Sigmoid colon (tissue), 7 donors: ENCODE measurements around the gene DGKD. TPM values are rescaled to one million over a fixed set of nuclear protein-coding genes. Genes with fewer than 3 reads are reported as not detected.

Experiments used
- DNase-seq: peaks from one replicate; pipeline ENCODE4 v3.0.0-alpha.2; 2019
- H3K27ac ChIP-seq, 4 donors: fragments of 200-600 bp; sonication (generic); one replicate each; pipeline ENCODE4 v1.5.1; 2016 to 2019; ENCODE audit warnings: mild to moderate bottlenecking in 1 of 4
- H3K27me3 ChIP-seq, 3 donors: fragments of 200-600 bp; sonication (generic); one replicate each; pipeline ENCODE4 v1.5.1; 2019; ENCODE audit warnings: mild to moderate bottlenecking in 1 of 3
- H3K36me3 ChIP-seq, 4 donors: fragments of 200-600 bp; sonication (generic); one replicate each; pipeline ENCODE4 v1.5.1; 2016 to 2019
- H3K4me1 ChIP-seq, 4 donors: fragments of 200-600 bp; sonication (generic); one replicate each; pipeline ENCODE4 v1.5.1; 2017 to 2019
- H3K4me3 ChIP-seq, 4 donors: fragments of 200-600 bp; sonication (generic); one replicate each; pipeline ENCODE4 v1.5.1; 2017 to 2019; ENCODE audit warnings: mild to moderate bottlenecking in 2 of 4, moderate library complexity in 1 of 4
- H3K9me3 ChIP-seq, 4 donors: fragments of 200-600 bp in 3 of 4; sonication (generic) in 3 of 4; one replicate each; pipeline versions ENCODE4 v1.5.1 to v1.6.1; 2013 to 2019
- EP300 ChIP-seq, 4 donors: sonication (generic); formaldehyde crosslinking; IDR thresholded peaks; one replicate each; pipeline ENCODE4 v1.6.1; 2017; ENCODE audit warnings: antibody characterized with exemption in 4 of 4
- POLR2A ChIP-seq, 2 donors: fragments of 450-650 bp; IDR thresholded peaks; one replicate each; pipeline ENCODE4 v1.6.1; 2016; ENCODE audit warnings: antibody characterized with exemption in 2 of 2, mild to moderate bottlenecking in 2 of 2, moderate library complexity in 2 of 2
- POLR2AphosphoS5 ChIP-seq, 4 donors: sonication (generic); formaldehyde crosslinking; IDR thresholded peaks; one replicate each; pipeline ENCODE4 v1.6.1; 2017; ENCODE audit warnings: antibody characterized with exemption in 4 of 4
- WGBS, 2 donors: extraction: QIAGEN DNeasy Blood & Tissue Kit; methylation state at CpG; one replicate each; pipeline ENCODE4 v1.1.7; 2013; 5-methylcytosine and 5-hydroxymethylcytosine counted together
- intact Hi-C: fragments of 100-400 bp; cut with DNase I; formaldehyde crosslinking; loops from one replicate; pipeline ENCODE4 v1.15.1; 2023
- polyA plus RNA-seq, 3 donors: library from polyadenylated mRNA; stranded (reverse); fragments of 200-250 nt; gene quantifications; one replicate each; pipeline ENCODE4 v1.2.3, GENCODE V29; 2013
- total RNA-seq, 4 donors: library from RNA; depleted of rRNA; stranded (reverse); fragments of >200 nt; gene quantifications; one replicate each; pipeline ENCODE4 v1.1.0, GENCODE V29; 2016
- TF ChIP-seq, protein P1 (sequence below), 4 experiments: fragments of 450-650 bp in 3 of 4; fragments of 200-600 bp in 1 of 4; IDR thresholded peaks; one replicate each; pipeline ENCODE4 v1.5.1; 2016 to 2019; ENCODE audit warnings: antibody characterized with exemption in 4 of 4, mild to moderate bottlenecking in 3 of 4, moderate library complexity in 2 of 4
- donor health status: healthy with polysubstance abuse.
- donor health status: Bipolar disorder and iron deficiency.
- donor health status: healthy.

DGKD gene
- total and polyA plus RNA-seq, 7 donors = 10.7 to 67.0 (median 19.7) TPM

- H3K4me1 ChIP-seq = no peaks in the 10 kb centered on the region
- peaks cover 0 to 2% (median 0%) of the 10 kb centered on the region in 4 donors for H3K9me3 ChIP-seq
- intact Hi-C loops = no loop called here
- no peaks in the 10 kb centered on the region for H3K27me3 ChIP-seq
- TF ChIP-seq, protein P1, sequence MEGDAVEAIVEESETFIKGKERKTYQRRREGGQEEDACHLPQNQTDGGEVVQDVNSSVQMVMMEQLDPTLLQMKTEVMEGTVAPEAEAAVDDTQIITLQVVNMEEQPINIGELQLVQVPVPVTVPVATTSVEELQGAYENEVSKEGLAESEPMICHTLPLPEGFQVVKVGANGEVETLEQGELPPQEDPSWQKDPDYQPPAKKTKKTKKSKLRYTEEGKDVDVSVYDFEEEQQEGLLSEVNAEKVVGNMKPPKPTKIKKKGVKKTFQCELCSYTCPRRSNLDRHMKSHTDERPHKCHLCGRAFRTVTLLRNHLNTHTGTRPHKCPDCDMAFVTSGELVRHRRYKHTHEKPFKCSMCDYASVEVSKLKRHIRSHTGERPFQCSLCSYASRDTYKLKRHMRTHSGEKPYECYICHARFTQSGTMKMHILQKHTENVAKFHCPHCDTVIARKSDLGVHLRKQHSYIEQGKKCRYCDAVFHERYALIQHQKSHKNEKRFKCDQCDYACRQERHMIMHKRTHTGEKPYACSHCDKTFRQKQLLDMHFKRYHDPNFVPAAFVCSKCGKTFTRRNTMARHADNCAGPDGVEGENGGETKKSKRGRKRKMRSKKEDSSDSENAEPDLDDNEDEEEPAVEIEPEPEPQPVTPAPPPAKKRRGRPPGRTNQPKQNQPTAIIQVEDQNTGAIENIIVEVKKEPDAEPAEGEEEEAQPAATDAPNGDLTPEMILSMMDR (IDR thresholded peaks at IDR 0.05) = no peak
- TF ChIP-seq EP300 (IDR thresholded peaks at IDR 0.05) (no peak), POLR2A (IDR thresholded peaks at IDR 0.05) (no peak), POLR2AphosphoS5 (IDR thresholded peaks at IDR 0.05) (no peak)
- DNase-seq = no peak
- no peaks in the 10 kb centered on the region for H3K36me3 ChIP-seq
- no peak overlapping the region for H3K4me3 ChIP-seq
- WGBS, 2 donors = 31 to 65% methylated on average over 6 of the region's 6 CpGs
- no peak overlapping the region for H3K27ac ChIP-seq
Measured at GRCh38 chr2:233321166-233321565, 33.1 kb upstream of the DGKD start.

GRCh38 chr2:233323851-233324250 lies 30.4 kb upstream of the DGKD start:
- Histone ChIP-seq H3K4me3 (no peak overlapping the region), H3K27ac (no peak overlapping the region), H3K27me3 (no peaks in the 10 kb centered on the region), H3K9me3 (no peaks in the 10 kb centered on the region), H3K4me1 (no peaks in the 10 kb centered on the region), H3K36me3 (no peaks in the 10 kb centered on the region)
- intact Hi-C loops = no loop called here
- TF ChIP-seq POLR2AphosphoS5 (IDR thresholded peaks at IDR 0.05) (no peak), EP300 (IDR thresholded peaks at IDR 0.05) (no peak), POLR2A (IDR thresholded peaks at IDR 0.05) (no peak)
- TF ChIP-seq, protein P1 (IDR thresholded peaks at IDR 0.05) = no peak
- WGBS, 2 donors = 91 to 92% methylated on average over 8 of the region's 8 CpGs
- DNase-seq = no peak

GRCh38 chr2:233325256-233325655 lies 29.0 kb upstream of the DGKD start:
- intact Hi-C loops = no loop called here

GRCh38 chr2:233325814-233326213 lies 28.5 kb upstream of the DGKD start:
- H3K36me3 ChIP-seq = no peaks in the 10 kb centered on the region
- H3K4me3 ChIP-seq = no peak overlapping the region
- no peak for DNase-seq
- no peaks in the 10 kb centered on the region for H3K27me3 ChIP-seq
- H3K4me1 ChIP-seq = no peaks in the 10 kb centered on the region
- TF ChIP-seq, protein P1 (IDR thresholded peaks at IDR 0.05) = no peak
- TF ChIP-seq POLR2AphosphoS5 (IDR thresholded peaks at IDR 0.05) = no peak
- no peak for TF ChIP-seq POLR2A (IDR thresholded peaks at IDR 0.05)
- TF ChIP-seq EP300 (IDR thresholded peaks at IDR 0.05) = no peak
- intact Hi-C loops = no loop called here
- WGBS, 2 donors = 71 to 87% methylated on average over 10 of the region's 10 CpGs
- no peak overlapping the region for H3K27ac ChIP-seq
- no peaks in the 10 kb centered on the region for H3K9me3 ChIP-seq

More at GRCh38 chr2:233325256-233325655, 29.0 kb upstream of the DGKD start:
- Histone ChIP-seq H3K27ac (no peak overlapping the region), H3K36me3 (no peaks in the 10 kb centered on the region), H3K9me3 (no peaks in the 10 kb centered on the region), H3K27me3 (no peaks in the 10 kb centered on the region), H3K4me1 (no peaks in the 10 kb centered on the region), H3K4me3 (no peak overlapping the region)
- no peak for DNase-seq
- no peak for TF ChIP-seq EP300 (IDR thresholded peaks at IDR 0.05)
- TF ChIP-seq, protein P1 (IDR thresholded peaks at IDR 0.05) = no peak
- no peak for TF ChIP-seq POLR2AphosphoS5 (IDR thresholded peaks at IDR 0.05)
- TF ChIP-seq POLR2A (IDR thresholded peaks at IDR 0.05) = no peak
- WGBS, 2 donors = 71 to 74% methylated on average over 4 of the region's 4 CpGs

- WGBS, 2 donors = 88 to 96% methylated on average over 8 of the region's 8 CpGs
- no peaks in the 10 kb centered on the region for H3K36me3 ChIP-seq
- H3K9me3 ChIP-seq = no peaks in the 10 kb centered on the region
Measured at GRCh38 chr2:233326500-233326899, 27.8 kb upstream of the DGKD start.

More at GRCh38 chr2:233326500-233326899, 27.8 kb upstream of the DGKD start:
- Histone ChIP-seq H3K27me3 (no peaks in the 10 kb centered on the region), H3K4me3 (no peak overlapping the region), H3K27ac (no peak overlapping the region), H3K4me1 (no peaks in the 10 kb centered on the region)
- intact Hi-C loops = no loop called here
- no peak for TF ChIP-seq EP300 (IDR thresholded peaks at IDR 0.05)
- TF ChIP-seq POLR2A (IDR thresholded peaks at IDR 0.05) = no peak
- TF ChIP-seq, protein P1 (IDR thresholded peaks at IDR 0.05) = no peak
- no peak for TF ChIP-seq POLR2AphosphoS5 (IDR thresholded peaks at IDR 0.05)
- DNase-seq = no peak
